Measurements from ENCODE around the gene ANK2. TPM values are rescaled to one million over a fixed set of nuclear protein-coding genes. Genes with fewer than 3 reads are reported as not detected.

Gene ANK2
- total and polyA plus RNA-seq, 10 donors: 5.3 to 158 (median 72.9) TPM

- intact Hi-C loops (cut with DNase I; ENCODE audit: low total_unique reads): no loop called here
- H3K4me3 ChIP-seq: no peak overlapping the region
- no peaks in the 10 kb centered on the region for H3K9me3 ChIP-seq
- TF ChIP-seq POLR2AphosphoS5 (IDR thresholded peaks at IDR 0.05) (no peak), POLR2A (IDR thresholded peaks at IDR 0.05) (no peak), CTCF (IDR thresholded peaks at IDR 0.05 in 8 of 11, conservative IDR thresholded peaks at IDR 0.05 in 3 of 11) (no peak)
- DNase-seq: no peak
- H3K27me3 ChIP-seq (replicated peaks in 1 of 7): no peaks in the 10 kb centered on the region
- 87 to 96% (median 90%) methylated on average over 1 of the region's 1 CpG for WGBS, 5 donors
- no peaks in the 10 kb centered on the region for H3K4me1 ChIP-seq
- no peak overlapping the region for H3K27ac ChIP-seq
- H3K36me3 ChIP-seq: no peaks in the 10 kb centered on the region
Observed at GRCh38 chr4:113083346-113083745, 33.9 kb downstream of the ANK2 start.

GRCh38 chr4:113086172-113086695, 36.8 kb downstream of the ANK2 start:
- H3K9me3 ChIP-seq: no peaks in the 10 kb centered on the region
- no peak for TF ChIP-seq CTCF (IDR thresholded peaks at IDR 0.05 in 8 of 11, conservative IDR thresholded peaks at IDR 0.05 in 3 of 11)
- TF ChIP-seq POLR2AphosphoS5 (IDR thresholded peaks at IDR 0.05): no peak
- TF ChIP-seq POLR2A (IDR thresholded peaks at IDR 0.05): no peak
- intact Hi-C loops (cut with DNase I; ENCODE audit: low total_unique reads): no loop called here
- H3K36me3 ChIP-seq: no peaks in the 10 kb centered on the region
- H3K4me3 ChIP-seq: no peak overlapping the region
- H3K4me1 ChIP-seq: no peaks in the 10 kb centered on the region
- no peak for DNase-seq
- no peak overlapping the region for H3K27ac ChIP-seq
- 56 to 63% (median 57%) methylated on average over 2 of the region's 2 CpGs for WGBS, 5 donors
- no peaks in the 10 kb centered on the region for H3K27me3 ChIP-seq (replicated peaks in 1 of 7)

- H3K36me3 ChIP-seq: no peaks in the 10 kb centered on the region
- H3K27me3 ChIP-seq (replicated peaks in 1 of 7): no peaks in the 10 kb centered on the region
- intact Hi-C loops (cut with DNase I; ENCODE audit: low total_unique reads): no loop called here
- WGBS, 5 donors: 86 to 97% (median 89%) methylated on average over 1 of the region's 1 CpG
- TF ChIP-seq POLR2AphosphoS5 (IDR thresholded peaks at IDR 0.05) (no peak), POLR2A (IDR thresholded peaks at IDR 0.05) (no peak), CTCF (IDR thresholded peaks at IDR 0.05 in 8 of 11, conservative IDR thresholded peaks at IDR 0.05 in 3 of 11) (no peak)
- DNase-seq: no peak
- H3K27ac ChIP-seq: no peak overlapping the region
- H3K9me3 ChIP-seq: no peaks in the 10 kb centered on the region
- H3K4me3 ChIP-seq: no peak overlapping the region
- no peaks in the 10 kb centered on the region for H3K4me1 ChIP-seq
Observed at GRCh38 chr4:113088050-113088449, 38.6 kb downstream of the ANK2 start.

- no peaks in the 10 kb centered on the region for H3K9me3 ChIP-seq
- H3K27me3 ChIP-seq (replicated peaks in 1 of 7): no peaks in the 10 kb centered on the region
- no peak for DNase-seq
- TF ChIP-seq POLR2AphosphoS5 (IDR thresholded peaks at IDR 0.05): no peak
- TF ChIP-seq CTCF (IDR thresholded peaks at IDR 0.05 in 8 of 11, conservative IDR thresholded peaks at IDR 0.05 in 3 of 11): no peak
- TF ChIP-seq POLR2A (IDR thresholded peaks at IDR 0.05): no peak
- no peak overlapping the region for H3K27ac ChIP-seq
- intact Hi-C loops (cut with DNase I; ENCODE audit: low total_unique reads): no loop called here
- no peak overlapping the region for H3K4me3 ChIP-seq
- H3K4me1 ChIP-seq: no peaks in the 10 kb centered on the region
- no peaks in the 10 kb centered on the region for H3K36me3 ChIP-seq
Observed at GRCh38 chr4:113090954-113091353, 41.5 kb downstream of the ANK2 start.
